ENCODE measurements around the gene GPR137B.
A peak's percentile ranks its signal among the peaks of the same experiment; 100 is the strongest.

Gene GPR137B

DNA sequence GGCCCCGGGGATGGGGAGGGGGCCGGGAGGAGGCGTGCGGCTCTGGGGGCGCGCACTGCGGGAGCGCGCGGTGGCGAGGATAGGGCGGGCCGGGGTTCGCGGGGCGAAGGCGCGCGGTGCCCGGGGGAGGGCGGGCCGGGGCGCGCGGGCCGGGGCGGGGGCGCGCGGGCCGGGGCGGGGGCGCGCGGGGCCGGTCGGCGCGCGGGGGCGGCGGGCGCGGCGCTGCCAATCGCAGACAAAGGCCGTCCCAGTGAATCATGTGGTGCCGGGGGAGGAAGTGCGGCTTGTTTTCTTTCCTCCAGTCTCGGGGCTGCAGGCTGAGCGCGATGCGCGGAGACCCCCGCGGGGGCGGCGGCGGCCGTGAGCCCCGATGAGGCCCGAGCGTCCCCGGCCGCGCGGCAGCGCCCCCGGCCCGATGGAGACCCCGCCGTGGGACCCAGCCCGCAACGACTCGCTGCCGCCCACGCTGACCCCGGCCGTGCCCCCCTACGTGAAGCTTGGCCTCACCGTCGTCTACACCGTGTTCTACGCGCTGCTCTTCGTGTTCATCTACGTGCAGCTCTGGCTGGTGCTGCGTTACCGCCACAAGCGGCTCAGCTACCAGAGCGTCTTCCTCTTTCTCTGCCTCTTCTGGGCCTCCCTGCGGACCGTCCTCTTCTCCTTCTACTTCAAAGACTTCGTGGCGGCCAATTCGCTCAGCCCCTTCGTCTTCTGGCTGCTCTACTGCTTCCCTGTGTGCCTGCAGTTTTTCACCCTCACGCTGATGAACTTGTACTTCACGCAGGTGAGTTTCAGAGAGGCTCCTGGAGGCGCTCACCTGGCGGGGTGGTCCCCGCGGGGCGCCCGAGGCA lies at the start of gene GPR137B:
TSS of gene GPR137B (plus strand) at position 287 of the 851 bp plus-strand sequence. CDS start at position 371, 84 bp downstream.
- DNase-seq (ENCODE audit: low read depth), result no peak

DNA sequence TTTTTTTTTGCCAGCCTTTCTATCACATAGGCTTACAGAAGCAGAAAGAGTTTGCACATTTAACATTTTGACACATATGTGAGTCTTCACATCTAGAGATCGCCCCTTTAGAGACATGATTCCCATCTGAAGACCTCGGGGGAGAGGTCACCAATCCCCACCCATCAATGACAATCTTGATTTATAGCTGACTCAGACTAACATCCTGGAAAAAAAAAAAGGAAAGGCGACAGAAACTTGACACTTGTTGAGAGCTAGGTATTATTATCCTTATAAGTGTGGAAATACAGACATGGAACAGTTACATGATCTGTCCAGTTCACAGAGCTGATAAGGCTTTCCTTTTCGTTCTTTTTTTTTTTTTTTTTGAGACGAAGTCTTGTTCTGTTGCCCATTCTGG lies 49.4 kb upstream of the GPR137B start:
- no peak for DNase-seq (ENCODE audit: low read depth)

DNA sequence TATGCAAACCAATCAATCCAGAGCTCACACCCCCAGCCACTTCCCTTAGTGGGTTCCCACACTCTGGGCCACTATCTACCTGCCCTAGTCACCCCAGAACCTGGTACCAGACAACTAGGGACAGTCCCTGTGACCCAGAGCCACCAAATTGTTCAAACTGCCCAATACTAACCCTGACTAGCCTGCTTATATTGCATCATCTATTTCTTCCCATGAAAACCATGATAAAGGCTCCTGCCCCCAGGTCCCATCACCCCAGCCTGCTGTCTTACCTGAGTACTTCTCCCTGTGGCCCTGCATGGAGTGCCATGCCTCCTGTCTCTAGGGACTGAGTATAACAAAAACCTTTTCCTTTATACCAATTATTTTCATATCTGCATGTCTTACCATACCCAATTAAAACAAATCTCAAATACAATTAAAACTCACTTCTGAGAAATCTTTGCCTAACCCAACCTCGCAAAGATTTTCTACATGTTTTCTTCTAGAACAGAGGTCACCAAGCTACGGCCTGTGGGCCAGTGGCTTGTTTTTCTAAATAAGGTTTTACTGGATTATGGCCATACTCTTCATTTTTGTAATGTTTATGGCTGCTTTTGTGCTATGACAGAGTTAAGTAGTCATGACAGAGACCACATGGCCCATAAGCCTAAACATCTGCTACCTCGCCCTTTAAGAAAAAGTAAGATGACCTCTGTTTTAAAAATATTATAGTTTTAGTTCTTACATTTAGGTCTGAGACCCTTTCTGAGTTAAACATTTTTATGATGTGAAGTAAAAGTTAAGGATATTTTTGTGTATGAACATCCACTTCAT lies 46.4 kb upstream of the GPR137B start:
- DNase-seq (ENCODE audit: low read depth), result no peak

- DNase-seq (ENCODE audit: low read depth), result peak; percentile 27
These were observed 45.5 kb upstream of the GPR137B start for GRCh38 chr1:236096660-236097482.

GRCh38 chr1:236098267-236098666 lies 44.1 kb upstream of the GPR137B start:
- DNase-seq (ENCODE audit: low read depth), result no peak

DNA sequence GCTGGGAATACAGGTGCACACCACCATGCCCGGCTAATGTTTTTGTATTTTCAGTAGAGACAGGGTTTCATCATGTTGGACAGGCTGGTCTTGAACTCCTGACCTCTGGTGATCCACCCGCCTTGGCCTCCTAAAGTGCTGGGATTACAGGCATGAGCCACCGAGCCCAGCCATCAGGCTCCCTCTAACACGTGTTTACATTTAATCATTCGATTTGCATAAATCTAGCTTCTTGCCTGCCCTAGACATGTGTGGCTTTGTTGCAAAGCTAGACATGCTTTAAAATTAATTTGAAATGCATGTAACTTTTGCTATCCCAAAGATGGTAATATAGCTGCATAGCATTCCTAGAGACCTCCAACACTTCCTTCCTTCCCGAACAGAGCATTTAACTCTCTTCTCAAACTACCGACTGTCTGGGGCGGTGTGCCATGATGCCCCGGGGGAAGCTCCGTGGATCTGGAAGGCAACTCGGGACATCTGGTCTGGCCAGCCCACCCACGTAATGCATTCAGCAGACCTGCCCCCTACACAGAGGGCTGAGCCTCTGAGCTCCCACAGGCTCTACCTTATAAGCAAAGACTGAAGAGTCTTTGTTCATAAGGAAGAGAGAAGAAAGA lies 42.9 kb upstream of the GPR137B start:
- DNase-seq (ENCODE audit: low read depth), result no peak

- DNase-seq (ENCODE audit: low read depth), result no peak
These were observed 41.5 kb upstream of the GPR137B start for GRCh38 chr1:236100799-236101198.

GRCh38 chr1:236101233-236102200 lies 40.8 kb upstream of the GPR137B start:
- DNase-seq (ENCODE audit: low read depth), result no peak

DNA sequence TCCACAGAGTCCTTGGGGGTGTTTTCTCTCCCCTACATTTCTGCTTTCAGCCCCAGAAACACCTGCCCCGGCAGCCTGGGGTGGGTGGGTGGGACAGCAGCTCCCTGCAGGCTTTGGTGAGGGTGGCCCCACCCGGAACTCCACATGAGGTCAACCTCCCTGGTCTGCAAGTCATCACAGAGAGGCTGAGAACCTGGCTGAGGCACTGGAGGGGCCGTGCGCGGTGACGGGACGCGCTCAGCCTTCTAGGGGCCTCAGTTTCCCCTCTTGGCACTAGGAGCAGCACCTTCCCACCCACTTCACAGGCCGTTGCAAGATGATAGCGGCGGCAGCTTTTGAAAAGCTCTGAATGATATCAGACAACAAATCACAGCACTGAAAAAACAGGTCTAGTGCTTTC lies 39.7 kb upstream of the GPR137B start:
- no peak for DNase-seq (ENCODE audit: low read depth)

- DNase-seq (ENCODE audit: low read depth), result no peak
These were observed 39.3 kb upstream of the GPR137B start for GRCh38 chr1:236103059-236103458.

DNA sequence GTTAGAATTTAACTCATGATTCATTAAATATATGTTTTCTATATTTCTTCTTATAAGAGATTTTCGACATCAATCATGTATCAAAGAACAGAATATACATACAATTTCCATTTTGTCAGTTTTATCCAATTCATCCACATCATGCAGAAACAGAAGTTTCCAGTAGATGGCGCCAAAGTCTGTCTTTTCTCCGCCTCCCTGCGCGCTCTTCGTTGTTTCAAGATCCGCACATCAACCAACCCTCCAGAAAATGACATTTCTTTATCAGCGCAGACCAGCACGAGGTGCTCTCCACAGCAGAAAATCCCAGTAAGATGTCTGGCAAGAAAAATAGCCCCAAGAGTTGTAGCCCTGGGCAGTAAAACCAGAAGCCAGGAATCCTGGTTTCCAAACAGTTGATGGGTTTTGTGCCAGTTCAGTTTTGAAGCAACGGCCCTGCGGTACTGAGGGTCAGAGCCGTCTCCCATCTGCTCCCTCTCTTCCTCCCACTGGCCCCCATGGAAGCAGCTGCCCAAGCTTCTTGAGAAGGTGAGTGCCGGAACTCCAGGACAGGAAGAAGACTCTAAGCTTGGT lies 38.6 kb upstream of the GPR137B start:
- DNase-seq (ENCODE audit: low read depth), result no peak

DNA sequence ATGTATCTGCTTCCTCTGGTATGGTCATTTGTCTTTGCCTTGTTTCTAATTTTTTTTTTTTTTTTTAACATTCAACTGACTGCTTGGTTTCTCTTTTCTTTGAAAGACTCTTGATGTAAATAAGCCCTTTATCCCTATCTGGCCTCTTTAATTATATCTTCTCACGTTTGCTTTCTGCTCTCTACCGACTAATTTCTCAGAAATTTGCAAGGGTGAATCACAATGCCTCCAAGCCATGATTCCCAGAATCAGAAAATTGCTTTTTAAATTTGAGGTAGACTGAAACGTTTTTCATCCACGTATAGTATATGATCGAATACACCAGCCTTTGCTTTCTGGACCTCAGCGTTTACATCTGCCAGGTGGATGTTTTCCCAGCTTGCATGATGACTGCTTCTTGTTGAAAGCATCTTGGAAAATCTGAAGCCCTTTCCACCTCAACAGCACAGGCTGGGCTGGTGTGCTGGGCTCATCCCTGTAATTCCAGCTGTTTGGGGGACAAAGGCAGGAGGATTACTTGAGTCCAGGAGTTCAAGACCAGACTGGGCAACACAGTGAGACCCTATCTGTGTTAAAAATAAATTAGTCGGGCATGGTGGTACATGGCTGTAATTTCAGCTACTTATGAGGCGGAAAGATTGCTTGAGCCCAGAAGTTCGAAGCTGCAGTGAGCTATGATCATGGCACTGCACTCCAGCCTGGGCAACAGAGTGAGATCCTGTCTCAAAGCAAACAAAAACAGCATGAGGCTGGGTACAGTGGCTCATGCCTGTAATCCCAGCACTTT lies 35.0 kb upstream of the GPR137B start:
- no peak for DNase-seq (ENCODE audit: low read depth)

DNA sequence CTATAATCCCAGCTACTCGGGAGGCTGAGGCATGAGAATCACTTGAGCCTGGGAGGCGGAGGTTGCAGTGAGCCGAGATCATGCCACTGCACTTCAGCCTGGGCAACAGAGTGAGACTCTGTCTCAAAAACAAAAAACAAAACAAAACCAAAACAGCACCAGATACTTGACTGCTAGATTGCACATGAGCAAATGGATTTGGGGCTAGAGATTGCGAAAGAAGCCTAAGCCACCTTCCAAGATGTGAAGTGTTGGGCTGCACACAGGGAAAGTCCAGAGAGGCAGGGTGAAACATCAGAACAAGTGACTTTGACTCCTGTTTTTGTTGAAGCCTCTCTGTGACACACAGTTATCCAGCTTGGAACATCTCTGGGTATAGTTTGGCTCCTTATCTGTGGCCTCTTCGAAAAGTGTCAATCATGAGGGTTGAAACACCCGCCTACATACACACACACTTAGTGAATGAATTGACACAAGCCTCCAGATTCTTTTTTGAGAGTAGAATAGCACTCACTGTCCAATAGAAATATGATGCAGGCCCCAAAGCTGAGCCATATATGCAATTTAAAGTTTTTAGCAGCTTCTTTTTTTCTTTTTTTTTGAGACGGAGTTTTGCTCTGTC lies 34.2 kb upstream of the GPR137B start:
- no peak for DNase-seq (ENCODE audit: low read depth)

- no peak for DNase-seq (ENCODE audit: low read depth)
These were observed 32.2 kb upstream of the GPR137B start for GRCh38 chr1:236110137-236110536.

DNA sequence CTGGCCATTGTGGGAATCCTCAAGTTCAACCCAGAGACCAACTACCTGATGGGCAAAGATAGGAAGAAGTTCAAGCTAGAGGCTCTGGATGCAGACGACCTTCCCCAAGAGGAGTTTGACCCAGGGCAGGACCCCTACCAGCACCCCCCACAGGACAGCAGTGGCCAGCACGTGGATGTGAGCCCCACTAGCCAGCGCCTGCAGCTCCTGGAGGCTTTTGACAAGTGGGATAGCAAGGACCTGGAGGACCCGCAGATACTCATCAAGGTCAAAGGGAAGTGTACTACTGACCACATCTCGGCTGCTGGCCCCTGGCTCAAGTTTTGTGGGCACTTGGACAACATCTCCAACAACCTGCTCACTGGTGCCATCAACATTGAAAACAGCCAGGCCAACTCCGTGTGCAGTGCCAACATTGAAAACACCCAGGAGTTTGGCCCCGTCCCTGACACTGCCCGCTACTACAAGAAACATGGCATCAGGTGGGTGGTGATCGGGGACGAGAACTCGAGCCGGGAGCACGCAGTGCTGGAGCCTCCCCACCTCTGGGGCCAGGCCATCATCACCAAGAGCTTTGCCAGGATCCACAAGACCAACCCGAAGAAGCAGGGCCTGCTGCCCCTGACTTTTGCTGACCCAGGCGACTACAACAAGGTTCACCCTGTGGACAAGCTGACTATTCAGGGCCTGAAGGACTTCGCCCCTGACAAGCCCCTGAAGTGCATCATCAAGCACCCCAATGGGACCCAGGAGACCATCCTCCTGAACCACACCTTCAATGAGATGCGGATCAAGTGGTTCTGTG lies 30.6 kb upstream of the GPR137B start:
- no peak for DNase-seq (ENCODE audit: low read depth)

DNA sequence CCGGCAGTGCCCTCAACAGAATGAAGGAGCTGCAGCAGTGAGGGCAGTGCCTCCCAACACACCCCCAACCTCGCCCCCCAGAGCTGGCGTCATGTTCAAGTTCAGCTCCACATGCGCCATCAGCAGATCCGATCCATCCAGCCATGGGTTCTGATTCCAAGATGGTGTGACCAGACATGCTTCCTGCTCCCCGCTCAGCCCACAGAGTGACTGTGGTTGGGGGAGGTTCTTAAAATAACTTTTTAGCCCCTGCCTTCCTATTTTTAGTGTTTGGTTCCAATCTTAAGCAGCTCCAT lies 30.1 kb upstream of the GPR137B start:
- DNase-seq (ENCODE audit: low read depth), result no peak

GRCh38 chr1:236113324-236114032 lies 28.9 kb upstream of the GPR137B start:
- no peak for DNase-seq (ENCODE audit: low read depth)

Data from HS-27A (cell line).